ENCODE measurements around the gene OPHN1. TPM values are rescaled to one million over a fixed set of nuclear protein-coding genes. Genes with fewer than 3 reads are reported as not detected.
A peak's percentile ranks its signal among the peaks of the same experiment; 100 is the strongest.

OPHN1 gene
- total and polyA plus RNA-seq, 2 experiments from 2014 or later = 4.5 to 5.6 TPM

DNA sequence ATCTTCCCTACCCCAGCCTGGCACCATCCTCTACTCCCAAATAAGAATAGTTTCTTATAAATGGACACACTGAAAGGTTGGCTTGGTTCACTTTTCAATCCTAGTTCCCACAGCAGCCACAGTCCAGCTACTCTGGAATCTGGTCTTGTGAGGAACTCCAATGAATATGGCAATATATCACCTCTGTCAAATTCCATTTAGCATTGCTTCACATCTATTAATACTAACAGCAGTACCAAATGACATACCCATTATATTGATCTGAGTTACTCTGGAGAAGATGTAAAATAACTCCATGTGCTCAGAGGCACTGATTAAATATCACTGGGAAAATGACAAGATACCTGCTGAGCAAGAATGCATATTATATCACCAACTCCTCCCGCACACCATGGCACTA lies 8.6 kb downstream of the OPHN1 start:
- no peak for DNase-seq (ENCODE audit: low spot score)
- Histone ChIP-seq H2AFZ (no peak overlapping the region), H3K79me2 (no peaks in the 10 kb centered on the region), H3K9me3 (ENCODE audit: low read depth) (no peaks in the 10 kb centered on the region), H3K27me3 (no peaks in the 10 kb centered on the region), H3K9me2 (replicated peaks; ENCODE audit: insufficient read depth) (no peaks in the 10 kb centered on the region), H3K36me3 (replicated peaks; ENCODE audit: insufficient read depth, low read depth) (no peaks in the 10 kb centered on the region), H4K20me1 (ENCODE audit: insufficient read depth, poor library complexity, severe bottlenecking) (no peaks in the 10 kb centered on the region), H3K4me1 (ENCODE audit: insufficient read depth) (no peaks in the 10 kb centered on the region), H3K4me3 (no peak overlapping the region), H3K4me2 (no peak overlapping the region), H3K27ac (no peak overlapping the region)
- 75% methylated on average over 1 of the region's 1 CpG for WGBS (ENCODE audit: low lambda C conversion rate, missing lambda C conversion rate)
- TF ChIP-seq EZH2 (IDR thresholded peaks at IDR 0.05; ENCODE audit: borderline replicate concordance) (no peak), CTCF (IDR thresholded peaks at IDR 0.05; ENCODE audit: poor library complexity) (no peak), EZH2phosphoT487 (IDR thresholded peaks at IDR 0.05; ENCODE audit: low read depth, severe bottlenecking, unreplicated experiment) (no peak)

DNA sequence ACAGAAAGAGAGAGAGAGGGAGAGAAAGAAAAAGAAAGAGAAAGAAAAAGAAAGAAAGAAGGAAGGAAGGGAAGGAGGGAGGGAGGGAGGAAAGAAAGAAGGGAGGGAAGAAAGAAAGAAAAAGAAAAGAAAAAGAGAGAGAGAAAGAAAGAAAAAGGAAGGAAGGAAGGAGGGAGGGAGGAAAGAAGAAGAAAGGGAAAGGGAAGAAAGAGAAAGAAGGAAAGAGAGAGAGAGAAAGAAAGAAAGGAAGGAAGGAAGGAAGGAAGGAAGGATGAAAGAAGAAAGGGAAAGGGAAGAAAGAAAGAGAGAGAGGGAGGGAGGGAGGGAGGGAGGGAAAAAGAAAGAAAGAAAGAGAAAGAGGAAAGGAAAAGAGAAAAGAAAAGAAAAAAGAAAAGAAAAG lies 10.8 kb downstream of the OPHN1 start:
- Histone ChIP-seq H3K27ac (no peak overlapping the region), H3K4me3 (no peak overlapping the region), H3K27me3 (no peaks in the 10 kb centered on the region), H2AFZ (no peak overlapping the region), H3K36me3 (replicated peaks; ENCODE audit: insufficient read depth, low read depth) (no peaks in the 10 kb centered on the region), H4K20me1 (ENCODE audit: insufficient read depth, poor library complexity, severe bottlenecking) (no peaks in the 10 kb centered on the region), H3K9me3 (ENCODE audit: low read depth) (no peaks in the 10 kb centered on the region), H3K4me2 (no peak overlapping the region), H3K4me1 (ENCODE audit: insufficient read depth) (no peaks in the 10 kb centered on the region), H3K9me2 (replicated peaks; ENCODE audit: insufficient read depth) (no peaks in the 10 kb centered on the region), H3K79me2 (no peaks in the 10 kb centered on the region)
- TF ChIP-seq EZH2 (IDR thresholded peaks at IDR 0.05; ENCODE audit: borderline replicate concordance) (no peak), CTCF (IDR thresholded peaks at IDR 0.05; ENCODE audit: poor library complexity) (no peak), EZH2phosphoT487 (IDR thresholded peaks at IDR 0.05; ENCODE audit: low read depth, severe bottlenecking, unreplicated experiment) (no peak)
- DNase-seq (ENCODE audit: low spot score) = no peak

DNA sequence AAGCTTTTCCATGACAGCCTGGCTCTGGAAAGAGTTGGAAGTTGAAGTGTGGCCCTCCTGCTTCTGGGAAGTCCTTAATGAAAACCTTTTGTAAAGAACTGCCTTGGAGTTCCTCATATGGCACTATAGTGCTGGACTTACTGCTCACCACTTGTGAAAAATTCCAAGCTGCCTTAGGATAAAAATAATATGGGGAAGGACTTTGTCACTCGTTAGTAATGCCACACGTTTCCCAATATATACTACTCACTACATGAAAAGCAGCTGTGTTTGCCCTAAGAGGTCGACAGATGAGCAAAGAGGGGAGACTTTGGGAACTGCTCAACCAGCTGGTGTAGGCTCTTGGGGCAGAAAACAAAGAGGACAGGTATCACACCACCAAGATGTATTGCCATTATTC lies 11.7 kb downstream of the OPHN1 start:
- Histone ChIP-seq H3K4me2 (no peak overlapping the region), H4K20me1 (ENCODE audit: insufficient read depth, poor library complexity, severe bottlenecking) (no peaks in the 10 kb centered on the region), H2AFZ (no peak overlapping the region), H3K27ac (no peak overlapping the region), H3K36me3 (replicated peaks; ENCODE audit: insufficient read depth, low read depth) (no peaks in the 10 kb centered on the region), H3K79me2 (no peaks in the 10 kb centered on the region), H3K4me3 (no peak overlapping the region), H3K9me3 (ENCODE audit: low read depth) (no peaks in the 10 kb centered on the region), H3K4me1 (ENCODE audit: insufficient read depth) (no peaks in the 10 kb centered on the region), H3K9me2 (replicated peaks; ENCODE audit: insufficient read depth) (no peaks in the 10 kb centered on the region), H3K27me3 (no peaks in the 10 kb centered on the region)
- 35% methylated on average over 3 of the region's 3 CpGs for WGBS (ENCODE audit: low lambda C conversion rate, missing lambda C conversion rate)
- no peak for TF ChIP-seq CTCF (IDR thresholded peaks at IDR 0.05; ENCODE audit: poor library complexity)
- no peak for TF ChIP-seq EZH2 (IDR thresholded peaks at IDR 0.05; ENCODE audit: borderline replicate concordance)
- no peak for TF ChIP-seq EZH2phosphoT487 (IDR thresholded peaks at IDR 0.05; ENCODE audit: low read depth, severe bottlenecking, unreplicated experiment)
- DNase-seq (ENCODE audit: low spot score) = no peak

- WGBS (ENCODE audit: low lambda C conversion rate, missing lambda C conversion rate) = 52% methylated on average over 2 of the region's 2 CpGs
- H3K9me2 ChIP-seq (replicated peaks; ENCODE audit: insufficient read depth) = no peaks in the 10 kb centered on the region
- H3K4me3 ChIP-seq = no peak overlapping the region
- no peaks in the 10 kb centered on the region for H3K9me3 ChIP-seq (ENCODE audit: low read depth)
- no peak for DNase-seq (ENCODE audit: low spot score)
- H4K20me1 ChIP-seq (ENCODE audit: insufficient read depth, poor library complexity, severe bottlenecking) = no peaks in the 10 kb centered on the region
- no peaks in the 10 kb centered on the region for H3K4me1 ChIP-seq (ENCODE audit: insufficient read depth)
- no peaks in the 10 kb centered on the region for H3K27me3 ChIP-seq
- H3K79me2 ChIP-seq = no peaks in the 10 kb centered on the region
- H3K27ac ChIP-seq = peak overlapping the region; percentile 34
- H3K4me2 ChIP-seq = no peak overlapping the region
- TF ChIP-seq EZH2 (IDR thresholded peaks at IDR 0.05; ENCODE audit: borderline replicate concordance) = no peak
- no peak for TF ChIP-seq EZH2phosphoT487 (IDR thresholded peaks at IDR 0.05; ENCODE audit: low read depth, severe bottlenecking, unreplicated experiment)
- no peaks in the 10 kb centered on the region for H3K36me3 ChIP-seq (replicated peaks; ENCODE audit: insufficient read depth, low read depth)
- no peak overlapping the region for H2AFZ ChIP-seq
Observed at GRCh38 chrX:68420559-68420958, 12.7 kb downstream of the OPHN1 start.

All from hepatocyte (in vitro differentiated cells).